H9 (cell line): ENCODE results near the gene B3GNT7. TPM values are rescaled to one million over a fixed set of nuclear protein-coding genes. Genes with fewer than 3 reads are reported as not detected.

Experiments
- DNase-seq: peaks from one replicate; pipeline ENCODE4 v3.0.0-alpha.2; 2017
- H2AFZ ChIP-seq: one replicate; pipeline ENCODE4 v1.6.1; 2013; ENCODE audit warnings: mild to moderate bottlenecking, low read length, control low read depth, moderate library complexity
- H2AK5ac ChIP-seq: 2 replicates; pipeline ENCODE4 v1.6.1; 2013; ENCODE audit warnings: low read length, control low read depth, mixed read lengths; ENCODE audit not compliant: insufficient read length
- H2BK120ac ChIP-seq: one replicate; pipeline ENCODE4 v1.6.1; 2013; ENCODE audit warnings: low read depth, mild to moderate bottlenecking, low read length, control low read depth, inconsistent platforms; ENCODE audit not compliant: poor library complexity, severe bottlenecking
- H2BK12ac ChIP-seq: 2 replicates; pipeline ENCODE4 v1.6.1; 2013; ENCODE audit warnings: low read length, control low read depth, mixed read lengths, low read depth; ENCODE audit not compliant: insufficient read length
- H2BK15ac ChIP-seq: 2 replicates; pipeline ENCODE4 v1.6.1; 2013; ENCODE audit warnings: low read depth, low read length, control low read depth
- H2BK20ac ChIP-seq: one replicate; pipeline ENCODE4 v1.6.1; 2013; ENCODE audit warnings: low read depth, mild to moderate bottlenecking, low read length, control low read depth, inconsistent platforms; ENCODE audit not compliant: poor library complexity, severe bottlenecking
- H2BK5ac ChIP-seq: 2 replicates; pipeline ENCODE4 v1.6.1; 2013; ENCODE audit warnings: low read length, control low read depth, mixed read lengths; ENCODE audit not compliant: insufficient read length
- H3K14ac ChIP-seq: 2 replicates; pipeline ENCODE4 v1.6.1; 2013; ENCODE audit warnings: low read length, control low read depth; ENCODE audit not compliant: insufficient read depth
- H3K18ac ChIP-seq: 2 replicates; pipeline ENCODE4 v1.6.1; 2013; ENCODE audit warnings: low read depth, mild to moderate bottlenecking, mixed read lengths, low read length, control low read depth; ENCODE audit not compliant: insufficient read length
- H3K23ac ChIP-seq: 2 replicates; pipeline ENCODE4 v1.6.1; 2013; ENCODE audit warnings: low read length, control low read depth, mixed read lengths, low read depth; ENCODE audit not compliant: insufficient read length
- H3K23me2 ChIP-seq: 2 replicates; pipeline ENCODE4 v1.6.1; 2013; ENCODE audit warnings: low read depth, mild to moderate bottlenecking, mixed read lengths, low read length, control low read depth; ENCODE audit not compliant: insufficient read length, poor library complexity, severe bottlenecking
- H3K27ac ChIP-seq: 2 replicates; pipeline ENCODE4 v1.5.1; 2013; ENCODE audit warnings: low read length, control low read depth, mixed read lengths, low read depth; ENCODE audit not compliant: insufficient read length
- H3K27me3 ChIP-seq: 2 replicates; pipeline ENCODE4 v1.6.1; 2013; ENCODE audit warnings: low read length, control low read depth, inconsistent platforms; ENCODE audit not compliant: insufficient read depth
- H3K4ac ChIP-seq: 2 replicates; pipeline ENCODE4 v1.6.1; 2013; ENCODE audit warnings: low read depth, mild to moderate bottlenecking, control low read depth, inconsistent platforms, low read length, moderate library complexity
- H3K4me1 ChIP-seq: 2 replicates; pipeline ENCODE4 v1.6.1; 2013; ENCODE audit warnings: low read length, control low read depth, inconsistent platforms; ENCODE audit not compliant: insufficient read depth
- H3K4me2 ChIP-seq: 2 replicates; pipeline ENCODE4 v1.6.1; 2013; ENCODE audit warnings: low read length, control low read depth, mixed read lengths; ENCODE audit not compliant: insufficient read length, insufficient read depth
- H3K56ac ChIP-seq: 2 replicates; pipeline ENCODE4 v1.6.1; 2013; ENCODE audit warnings: low read depth, mild to moderate bottlenecking, mixed read lengths, low read length, control low read depth; ENCODE audit not compliant: insufficient read length
- H3K79me1 ChIP-seq: 2 replicates; pipeline ENCODE4 v1.6.1; 2013; ENCODE audit warnings: low read depth, mild to moderate bottlenecking, moderate library complexity, low read length, control low read depth, inconsistent platforms; ENCODE audit not compliant: insufficient read depth, poor library complexity, severe bottlenecking
- H3K79me2 ChIP-seq: 2 replicates; pipeline ENCODE4 v1.6.1; 2013; ENCODE audit warnings: low read length, control low read depth, inconsistent platforms; ENCODE audit not compliant: insufficient read depth
- H3K9ac ChIP-seq: 2 replicates; pipeline ENCODE4 v1.6.1; 2013; ENCODE audit warnings: low read length, control low read depth, mixed read lengths; ENCODE audit not compliant: insufficient read length; ENCODE audit errors: extremely low read depth
- H3K9me3 ChIP-seq: one replicate; pipeline ENCODE4 v1.6.1; 2013; ENCODE audit warnings: low read depth, low read length, inconsistent platforms; ENCODE audit not compliant: control insufficient read depth
- H3T11ph ChIP-seq: one replicate; pipeline ENCODE4 v1.6.1; 2013; ENCODE audit warnings: mild to moderate bottlenecking, low read length, control low read depth, inconsistent platforms
- H4K20me1 ChIP-seq: one replicate; pipeline ENCODE4 v1.6.1; 2013; ENCODE audit not compliant: control insufficient read depth, insufficient read length, insufficient read depth
- H4K5ac ChIP-seq: 2 replicates; pipeline ENCODE4 v1.6.1; 2013; ENCODE audit warnings: low read depth, mild to moderate bottlenecking, mixed read lengths, low read length, control low read depth; ENCODE audit not compliant: insufficient read length
- H4K8ac ChIP-seq: replicated peaks from 2 replicates; pipeline ENCODE4 v1.6.1; 2013; ENCODE audit warnings: low read length, control low read depth, mixed read lengths, low read depth; ENCODE audit not compliant: insufficient read length
- H4K91ac ChIP-seq: 2 replicates; pipeline ENCODE4 v1.6.1; 2013; ENCODE audit warnings: low read depth, mild to moderate bottlenecking, moderate library complexity, mixed read lengths, low read length, control low read depth; ENCODE audit not compliant: insufficient read length
- H3K27ac Mint-ChIP-seq, 3 experiments: 2 replicates in 2 of 3; 3 replicates in 1 of 3; pipeline ENCODE4 v1.8.0; 2020 to 2021; ENCODE audit warnings: mixed read lengths in 3 of 3, mild to moderate bottlenecking in 1 of 3, moderate library complexity in 1 of 3
- H3K27me3 Mint-ChIP-seq: 2 replicates; pipeline ENCODE4 v1.8.0; 2021; ENCODE audit warnings: low read depth, mild to moderate bottlenecking, moderate library complexity, mixed read lengths
- H3K36me3 Mint-ChIP-seq, 3 experiments: 2 replicates in 2 of 3; 3 replicates in 1 of 3; pipeline ENCODE4 v1.8.0; 2020 to 2021; ENCODE audit warnings: low read depth in 3 of 3, mixed read lengths in 3 of 3; ENCODE audit not compliant: insufficient read depth in 1 of 3
- H3K4me1 Mint-ChIP-seq, 2 experiments: 2 replicates each; pipeline ENCODE4 v1.8.0; 2020; ENCODE audit warnings: mixed read lengths in 2 of 2
- H3K4me3 Mint-ChIP-seq, 2 experiments: 2 replicates in 1 of 2; 3 replicates in 1 of 2; pipeline ENCODE4 v1.8.0; 2020 to 2021; ENCODE audit warnings: mild to moderate bottlenecking in 2 of 2, mixed read lengths in 2 of 2, moderate library complexity in 1 of 2
- H3K9me3 Mint-ChIP-seq, 2 experiments: 2 replicates in 1 of 2; 3 replicates in 1 of 2; pipeline ENCODE4 v1.8.0; 2020; ENCODE audit warnings: mild to moderate bottlenecking in 2 of 2, mixed read lengths in 2 of 2, moderate library complexity in 1 of 2
- WGBS: extraction: QIAGEN DNeasy Blood & Tissue Kit; methylation state at CpG from one replicate; pipeline ENCODE4 v1.1.7; 2013; ENCODE audit warnings: missing lambda C conversion rate, low lambda C conversion rate, mixed read lengths; ENCODE audit not compliant: insufficient read length; ENCODE audit errors: extremely low coverage; 5-methylcytosine and 5-hydroxymethylcytosine counted together
- total RNA-seq: library from RNA; stranded (reverse); gene quantifications from 2 replicates; pipeline ENCODE4 v1.2.1, GENCODE V29; 2021
- TF ChIP-seq, protein P1 (sequence below): fragments of 200-600 bp; sonication (generic); conservative IDR thresholded peaks from 3 replicates; pipeline ENCODE4 v1.8.0; 2021; ENCODE audit warnings: antibody characterized with exemption, mild to moderate bottlenecking

B3GNT7 gene
- total RNA-seq, 1 experiment from 2014 or later, result 42.2 TPM

DNA sequence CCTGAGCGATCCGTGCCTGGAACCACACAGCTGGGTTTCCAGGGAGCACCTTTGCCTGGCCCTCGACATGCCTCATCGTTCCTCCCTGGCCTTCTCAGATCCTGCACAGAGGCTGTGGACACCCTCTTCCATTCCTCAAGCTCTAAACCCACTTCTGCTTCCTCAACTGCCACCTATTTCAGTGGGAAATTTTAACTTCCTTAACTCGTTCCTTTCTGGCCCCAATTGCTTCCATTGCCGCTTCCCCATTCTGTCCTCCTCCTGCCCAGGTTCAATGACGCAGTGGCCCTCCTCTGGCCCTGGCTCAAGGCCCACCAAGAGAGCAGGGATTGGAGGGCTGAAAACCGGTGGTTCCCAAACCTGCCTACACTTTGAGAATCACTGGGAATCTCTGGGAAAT is 4.8 kb upstream of the B3GNT7 start:
- peaks cover 0 to 2% of the 10 kb centered on the region in 2 experiments; a peak in 3 of 5 replicates for H3K9me3 Mint-ChIP-seq
- Histone ChIP-seq H3K4me1 (no peaks in the 10 kb centered on the region; the same call in 1 of the 2 replicates), H3T11ph (no peak overlapping the region), H3K18ac (no peak overlapping the region), H2AK5ac (no peak overlapping the region), H2BK15ac (no peak overlapping the region), H3K56ac (no peak overlapping the region), H2BK120ac (no peak overlapping the region), H3K4me2 (no peak overlapping the region), H3K27ac (no peak overlapping the region), H3K79me1 (no peaks in the 10 kb centered on the region), H3K23ac (no peak overlapping the region), H3K23me2 (no peaks in the 10 kb centered on the region), H2BK12ac (no peak overlapping the region), H3K9ac (no peak overlapping the region), H3K27me3 (no peaks in the 10 kb centered on the region), H2AFZ (no peak overlapping the region), H4K5ac (no peak overlapping the region), H2BK20ac (no peak overlapping the region), H3K14ac (no peak overlapping the region), H3K4ac (no peak overlapping the region), H2BK5ac (no peak overlapping the region), H4K8ac (no peak overlapping the region), H3K79me2 (no peaks in the 10 kb centered on the region), H3K9me3 (no peaks in the 10 kb centered on the region), H4K20me1 (no peaks in the 10 kb centered on the region), H4K91ac (no peak overlapping the region)
- peaks cover 7% of the 10 kb centered on the region for H3K27me3 Mint-ChIP-seq
- TF ChIP-seq, protein P1, sequence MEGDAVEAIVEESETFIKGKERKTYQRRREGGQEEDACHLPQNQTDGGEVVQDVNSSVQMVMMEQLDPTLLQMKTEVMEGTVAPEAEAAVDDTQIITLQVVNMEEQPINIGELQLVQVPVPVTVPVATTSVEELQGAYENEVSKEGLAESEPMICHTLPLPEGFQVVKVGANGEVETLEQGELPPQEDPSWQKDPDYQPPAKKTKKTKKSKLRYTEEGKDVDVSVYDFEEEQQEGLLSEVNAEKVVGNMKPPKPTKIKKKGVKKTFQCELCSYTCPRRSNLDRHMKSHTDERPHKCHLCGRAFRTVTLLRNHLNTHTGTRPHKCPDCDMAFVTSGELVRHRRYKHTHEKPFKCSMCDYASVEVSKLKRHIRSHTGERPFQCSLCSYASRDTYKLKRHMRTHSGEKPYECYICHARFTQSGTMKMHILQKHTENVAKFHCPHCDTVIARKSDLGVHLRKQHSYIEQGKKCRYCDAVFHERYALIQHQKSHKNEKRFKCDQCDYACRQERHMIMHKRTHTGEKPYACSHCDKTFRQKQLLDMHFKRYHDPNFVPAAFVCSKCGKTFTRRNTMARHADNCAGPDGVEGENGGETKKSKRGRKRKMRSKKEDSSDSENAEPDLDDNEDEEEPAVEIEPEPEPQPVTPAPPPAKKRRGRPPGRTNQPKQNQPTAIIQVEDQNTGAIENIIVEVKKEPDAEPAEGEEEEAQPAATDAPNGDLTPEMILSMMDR, result no peak
- peak overlapping the region in 1 of 3 experiments; percentile 82; a peak in 1 of 7 replicates for H3K27ac Mint-ChIP-seq
- no peak overlapping the region for H3K4me3 Mint-ChIP-seq
- DNase-seq, result no peak
- peaks cover 0 to 4% (median 0%) of the 10 kb centered on the region in 3 experiments; a peak in 3 of 7 replicates for H3K36me3 Mint-ChIP-seq
- H3K4me1 Mint-ChIP-seq, result peaks cover 39 to 44% of the 10 kb centered on the region in 2 experiments
- WGBS, result no CpG with 5 or more reads among the region's 8 CpGs
